HG03439 (cell line): ENCODE measurements around the gene CDNF.
"Not testable (repeated sequence)": the region's sequence is repeated elsewhere in the genome, so short reads cannot be mapped to it uniquely, and the experiment has no call there.

Experiments
- ATAC-seq: cut with Tn5 transposase; IDR thresholded peaks from one replicate; pipeline ENCODE4 v1.9.1; 2021; ENCODE audit warnings: mild to moderate bottlenecking, moderate library complexity; ENCODE audit not compliant: unreplicated experiment

The CDNF gene

DNA sequence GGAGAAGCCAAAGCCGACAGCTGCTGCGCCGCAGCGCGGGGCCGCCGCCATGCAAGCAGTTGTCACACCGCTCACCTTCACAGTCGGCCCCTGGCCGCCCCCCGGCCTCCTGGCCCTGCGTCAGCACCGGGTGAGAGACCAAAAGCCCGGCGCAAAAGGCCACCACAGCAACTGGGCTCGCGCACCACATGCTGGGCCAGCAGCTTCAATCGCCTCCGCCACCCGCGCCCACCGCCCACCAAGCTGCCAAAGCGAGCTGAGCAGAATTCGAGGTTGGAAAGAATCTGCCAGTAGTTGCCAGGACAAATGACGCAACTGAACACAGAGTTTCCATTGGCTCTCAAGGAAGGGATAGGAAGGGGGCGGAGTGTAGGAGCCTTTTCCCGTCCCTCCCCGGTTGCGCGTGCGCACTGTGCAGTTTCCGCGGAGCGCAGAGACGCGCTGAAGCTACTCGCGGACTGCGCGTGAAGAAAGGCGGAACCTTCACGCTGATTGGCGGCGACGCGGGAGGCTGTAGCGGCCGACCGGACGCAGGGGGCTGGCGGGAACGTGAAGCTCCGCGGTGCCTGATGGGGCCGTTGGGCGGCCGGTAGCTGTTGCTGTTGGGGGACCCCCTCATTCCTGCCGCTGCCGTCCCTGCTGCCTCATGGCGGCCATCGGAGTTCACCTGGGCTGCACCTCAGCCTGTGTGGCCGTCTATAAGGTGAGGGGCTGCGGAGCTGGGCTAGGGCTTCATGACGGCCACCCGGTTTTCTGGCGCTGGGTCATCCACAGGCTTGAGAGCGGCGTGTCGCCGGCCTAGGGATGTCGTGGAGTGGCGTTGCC lies at the start of gene CDNF, which contains the start of the genes HSPA14 and MSANTD7:
CDNF (minus strand) TSS at position 281 of the 825 bp plus-strand sequence; CDS start at position 190, 91 bp downstream.
HSPA14 (plus strand) TSS at position 550 of the 825 bp plus-strand sequence; CDS start at position 647, 97 bp downstream.
MSANTD7 (plus strand) TSS at position 550 of the 825 bp plus-strand sequence. CDS start 3,979 bp downstream, outside the sequence.
- ATAC-seq = peak; percentile 87

DNA sequence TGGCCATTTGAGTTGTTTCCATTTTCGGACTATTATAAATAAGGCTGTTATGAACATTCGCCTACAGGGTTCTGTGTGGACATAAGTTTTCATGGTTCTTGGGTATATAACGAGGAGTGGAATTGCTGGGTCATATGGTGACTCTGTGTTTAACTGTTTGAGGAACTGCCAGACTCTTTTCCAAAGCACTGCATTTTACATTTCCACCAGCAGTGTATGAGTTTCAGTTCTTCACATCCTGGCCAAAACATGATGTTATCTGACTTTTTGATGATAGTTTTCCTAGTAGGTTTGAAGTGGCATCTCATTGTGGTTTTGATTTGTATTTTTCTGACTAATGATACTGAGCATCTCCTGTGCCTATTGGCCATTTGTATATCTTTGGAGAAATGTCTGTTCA lies 46.2 kb upstream of the CDNF start:
- ATAC-seq = no peak

DNA sequence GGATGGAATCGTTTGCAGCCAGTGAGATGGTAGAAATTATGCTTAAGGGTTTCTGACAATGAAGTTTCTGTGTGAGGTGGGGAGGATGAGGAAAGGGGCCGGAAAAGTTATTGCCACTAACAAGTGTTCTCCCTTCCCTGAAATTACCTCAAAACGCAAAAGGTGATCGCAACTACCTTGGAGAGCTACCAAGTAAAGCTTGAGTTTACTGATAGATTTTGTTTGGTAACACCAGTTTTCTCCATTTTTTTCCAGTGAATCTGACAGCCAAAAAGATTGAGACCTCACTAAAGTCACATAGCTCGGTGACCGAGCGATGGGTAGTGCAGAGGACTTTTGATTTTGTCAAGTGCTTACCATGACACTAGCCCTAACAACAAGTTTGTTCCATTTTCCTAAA lies 42.4 kb upstream of the CDNF start:
- no peak for ATAC-seq

DNA sequence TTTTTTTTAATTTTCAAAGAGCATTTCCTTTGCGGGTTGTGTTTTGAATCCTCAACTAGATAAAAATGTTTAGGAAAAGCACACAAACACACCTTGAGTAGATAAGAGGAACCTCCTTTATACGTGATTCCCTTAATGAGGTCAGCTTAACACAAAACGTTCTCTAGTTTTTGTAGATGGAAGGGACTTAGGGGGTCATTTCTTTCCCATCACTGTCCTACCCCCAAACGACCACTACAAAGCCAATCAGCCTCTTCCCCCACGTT lies 42.0 kb upstream of the CDNF start:
- ATAC-seq = no peak

DNA sequence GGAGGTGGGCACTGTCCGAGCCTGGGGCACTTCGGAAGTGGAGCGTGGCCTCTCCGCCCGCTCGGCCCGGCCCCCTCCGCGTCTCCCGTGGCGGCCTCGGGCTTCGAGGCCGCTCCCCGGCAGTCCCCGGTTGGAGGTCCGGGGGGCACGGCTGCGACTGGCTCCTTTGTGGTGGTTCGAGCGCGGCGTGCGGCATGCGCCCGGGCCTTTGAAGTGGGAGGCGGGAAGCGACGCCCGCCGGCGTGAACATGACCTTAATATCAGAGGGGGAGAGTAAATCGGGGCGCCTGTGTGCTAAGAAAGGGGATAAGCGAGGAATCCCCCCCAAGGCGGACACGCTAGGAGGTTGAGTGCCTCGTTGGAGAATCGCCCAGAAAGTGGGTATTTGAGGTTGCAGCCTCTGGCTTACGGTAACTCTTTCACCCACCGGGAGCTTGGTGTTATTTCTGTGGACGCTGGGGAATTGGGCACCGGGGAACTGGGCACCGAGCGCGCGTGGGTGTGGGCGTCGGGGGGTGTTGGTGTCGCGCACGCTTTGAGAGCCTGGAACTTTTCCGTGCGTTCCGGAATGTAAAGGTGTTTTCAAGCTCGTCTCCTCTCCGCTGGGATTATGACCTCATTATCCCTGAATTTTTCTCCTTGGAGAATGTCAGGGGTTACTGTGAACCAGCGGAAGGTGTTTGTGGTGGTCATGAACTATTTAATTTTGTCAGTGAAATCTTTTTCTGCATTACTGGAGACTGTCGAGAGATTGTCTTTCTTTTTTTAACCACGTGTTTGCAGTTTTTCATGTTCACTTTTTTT lies 41.5 kb upstream of the CDNF start:
- peak; percentile 25 for ATAC-seq

DNA sequence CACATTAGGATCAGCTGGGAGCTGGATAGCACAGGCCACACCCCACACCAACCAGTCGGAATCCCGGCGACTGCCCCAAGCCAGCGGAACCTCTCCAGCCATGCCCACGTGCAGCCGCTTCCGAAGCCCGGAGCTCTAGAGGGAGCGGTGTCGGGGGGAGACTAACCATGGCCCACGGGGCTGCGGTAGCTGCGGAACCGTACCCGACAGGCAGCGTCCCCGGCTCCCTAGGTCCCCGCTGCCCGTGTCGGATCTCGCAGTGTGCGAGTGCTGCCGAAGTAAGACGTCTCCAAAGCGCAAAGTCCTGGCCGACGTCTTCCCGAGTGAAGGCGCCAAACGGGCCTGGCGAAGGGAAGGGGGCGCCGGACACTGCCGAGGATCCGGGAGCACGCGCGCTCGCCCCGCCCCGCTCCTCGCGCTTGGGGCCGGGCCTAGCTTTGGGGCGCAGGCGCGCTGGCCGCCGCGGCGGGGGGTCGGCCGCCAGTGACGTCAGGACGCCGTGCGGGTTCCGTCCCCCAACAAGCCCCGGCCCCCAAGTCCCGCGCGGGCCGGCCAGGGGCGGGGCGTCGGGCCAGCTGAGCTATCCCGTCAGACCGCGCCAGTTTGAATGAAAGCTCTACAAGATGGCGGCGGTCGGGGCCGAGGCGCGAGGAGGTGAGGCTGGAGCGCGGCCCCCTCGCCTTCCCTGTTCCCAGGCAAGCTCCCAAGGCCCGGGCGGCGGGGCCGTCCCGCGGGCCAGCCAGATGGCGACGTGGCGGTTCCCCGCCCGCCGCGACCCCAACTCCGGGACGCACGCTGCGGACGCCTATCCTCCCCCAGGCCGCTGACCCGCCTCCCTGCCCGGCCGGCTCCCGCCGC lies 40.7 kb upstream of the CDNF start, which contains the start of gene SUV39H2:
SUV39H2 (plus strand) TSS at position 601 of the 858 bp plus-strand sequence; CDS start at position 624, 23 bp downstream.
- peak; percentile 90 for ATAC-seq

DNA sequence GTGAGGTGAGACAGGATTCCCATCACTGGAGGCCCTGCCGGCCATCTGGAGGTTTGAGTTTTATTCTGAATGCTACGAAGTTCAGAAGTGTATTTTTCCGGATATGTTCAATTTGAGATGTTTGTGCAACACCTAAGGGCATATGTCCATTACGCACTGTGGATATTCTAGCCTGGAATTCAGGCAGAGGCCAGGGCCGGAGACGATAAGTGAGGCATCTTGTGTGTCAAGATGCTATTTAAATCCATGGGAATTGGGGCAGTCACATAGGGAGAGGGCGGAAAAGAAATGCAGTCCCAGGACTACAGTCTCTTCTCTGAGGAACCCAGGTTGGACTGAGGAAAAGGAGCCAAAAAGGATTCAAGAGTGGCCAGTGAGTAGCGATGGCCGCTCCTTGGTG lies 38.9 kb upstream of the CDNF start:
- ATAC-seq = no peak

DNA sequence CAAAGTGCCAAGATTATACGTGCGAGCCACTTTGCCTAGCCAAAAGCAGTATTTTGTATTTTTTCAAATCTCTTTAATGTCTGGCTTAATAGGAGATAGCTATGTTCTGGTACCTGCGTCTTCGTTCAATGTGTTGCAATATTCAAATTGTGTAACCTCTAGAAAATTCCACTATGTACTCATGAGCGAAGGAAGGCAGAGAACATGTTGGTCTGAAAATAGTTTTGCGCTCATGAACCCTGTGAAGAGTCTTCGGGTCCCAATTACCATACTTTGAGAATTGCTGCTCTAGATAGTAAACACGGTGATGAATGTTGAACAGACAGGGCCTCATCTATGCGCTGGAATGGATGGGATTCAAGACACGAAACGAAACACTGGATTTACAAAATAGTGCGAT lies 38.1 kb upstream of the CDNF start:
- ATAC-seq = no peak

DNA sequence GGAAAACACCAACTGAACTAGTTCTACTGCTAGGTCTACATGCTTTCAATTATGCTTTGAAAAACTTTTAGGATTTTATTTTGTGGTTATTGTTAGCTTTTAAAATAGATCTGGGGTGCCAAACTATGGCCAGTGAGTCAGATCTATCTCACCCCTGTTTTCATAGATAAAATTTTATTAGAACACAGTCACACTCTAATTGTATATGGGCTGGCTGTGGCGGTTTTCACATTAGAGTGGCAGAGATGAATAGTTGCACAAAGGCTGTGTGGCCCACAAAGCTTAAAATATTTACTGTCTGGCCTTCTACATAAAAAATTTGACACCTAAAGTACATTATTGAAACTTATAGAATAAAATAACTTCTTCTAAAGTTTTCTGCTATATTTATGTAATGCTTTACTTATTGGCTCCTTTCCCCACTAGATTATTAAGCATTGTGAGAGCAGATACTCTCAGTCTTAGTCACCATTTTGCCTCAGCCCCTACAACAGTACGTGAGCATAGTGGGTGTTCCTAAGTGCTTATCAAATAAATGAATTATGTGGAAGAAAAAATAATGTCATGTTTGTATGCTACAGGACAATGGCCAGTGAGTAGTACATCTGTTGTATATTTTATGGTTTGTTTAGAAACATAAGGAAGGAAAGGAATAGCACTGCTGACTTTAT lies 35.4 kb upstream of the CDNF start:
- no peak for ATAC-seq

DNA sequence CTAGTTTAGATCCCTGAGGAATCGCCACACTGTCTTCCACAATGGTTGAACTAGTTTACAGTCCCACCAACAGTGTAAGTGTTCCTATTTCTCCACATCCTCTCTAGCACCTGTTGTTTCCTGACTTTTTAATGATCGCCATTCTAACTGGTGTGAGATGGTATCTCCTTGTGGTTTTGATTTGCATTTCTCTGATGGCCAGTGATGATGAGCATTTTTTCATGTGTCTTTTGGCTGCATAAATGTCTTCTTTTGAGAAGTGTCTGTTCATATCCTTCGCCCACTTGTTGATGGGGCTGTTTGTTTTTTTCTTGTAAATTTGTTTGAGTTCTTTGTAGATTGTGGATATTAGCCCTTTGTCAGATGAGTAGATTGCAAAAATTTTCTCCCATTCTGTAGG lies 27.0 kb upstream of the CDNF start:
- ATAC-seq = not testable (repeated sequence)

DNA sequence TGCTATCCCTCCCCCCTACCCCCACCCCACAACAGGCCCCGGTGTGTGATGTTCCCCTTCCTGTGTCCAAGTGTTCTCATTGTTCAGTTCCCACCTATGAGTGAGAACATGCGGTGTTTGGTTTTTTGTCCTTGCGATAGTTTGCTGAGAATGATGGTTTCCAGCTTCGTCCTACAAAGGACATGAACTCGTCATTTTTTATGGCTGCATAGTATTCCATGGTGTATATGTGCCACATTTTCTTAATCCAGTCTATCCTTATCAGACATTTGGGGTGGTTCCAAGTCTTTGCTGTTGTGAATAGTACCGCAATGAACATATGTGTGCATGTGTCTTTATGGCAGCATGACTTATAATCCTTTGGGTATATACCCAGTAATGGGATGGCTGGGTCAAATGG lies 26.6 kb upstream of the CDNF start:
- not testable (repeated sequence) for ATAC-seq

DNA sequence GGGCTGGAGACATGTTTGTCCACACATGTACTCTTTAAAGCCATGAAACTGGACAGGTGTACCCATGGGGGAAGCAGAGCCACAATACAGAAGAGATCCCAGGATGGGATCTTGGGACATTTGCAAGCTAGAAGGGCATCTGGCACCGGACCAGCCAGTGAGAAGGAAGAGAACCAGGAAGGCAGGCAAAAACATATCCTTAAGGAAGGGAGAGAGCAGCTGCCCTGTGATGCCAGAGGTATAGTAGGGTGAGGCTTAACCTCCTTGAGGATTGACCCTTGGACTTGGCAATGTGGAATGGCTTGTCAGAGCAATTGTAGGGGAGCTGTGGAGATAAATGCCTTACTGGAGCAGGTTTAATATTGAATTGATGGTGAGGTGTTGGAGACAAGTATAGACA lies 23.0 kb upstream of the CDNF start:
- no peak for ATAC-seq

DNA sequence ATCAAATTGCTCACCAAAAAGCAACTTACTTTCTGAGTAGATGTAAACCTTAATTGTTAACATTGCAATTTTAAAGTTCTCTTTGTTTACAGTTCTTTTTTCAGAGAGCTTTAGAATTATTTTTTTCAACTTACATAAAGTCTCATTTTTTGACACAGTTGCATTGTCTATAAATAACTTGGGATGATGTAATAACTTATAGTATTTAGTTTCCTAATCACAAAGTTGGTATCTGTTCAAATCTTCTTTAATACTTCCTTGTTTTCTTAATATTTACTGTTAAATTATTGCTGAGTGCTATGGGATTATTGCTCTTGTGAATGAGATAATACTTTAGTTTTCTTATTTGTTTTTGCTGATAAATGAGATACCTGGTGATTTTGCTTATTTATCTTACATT lies 21.9 kb upstream of the CDNF start:
- no peak for ATAC-seq

DNA sequence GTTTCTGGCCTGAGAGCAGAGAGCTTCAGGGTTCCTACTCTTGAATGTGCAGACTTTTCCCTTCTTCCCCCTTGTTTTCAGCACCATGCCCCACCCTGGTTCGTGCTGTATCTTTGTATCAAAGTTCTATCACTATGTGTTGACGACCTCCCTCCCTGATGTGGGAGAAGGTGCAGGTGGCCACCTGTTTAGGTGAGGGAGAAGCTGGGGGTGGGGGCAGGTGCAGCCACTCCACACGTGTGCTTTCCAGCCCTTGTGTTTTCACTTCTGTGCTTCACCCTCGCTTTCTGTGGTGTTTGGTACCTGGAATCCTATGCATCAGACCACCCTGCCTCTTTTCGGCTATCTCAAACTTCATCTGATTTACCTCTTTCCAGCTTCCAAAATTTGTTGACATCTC lies 21.2 kb upstream of the CDNF start:
- no peak for ATAC-seq

DNA sequence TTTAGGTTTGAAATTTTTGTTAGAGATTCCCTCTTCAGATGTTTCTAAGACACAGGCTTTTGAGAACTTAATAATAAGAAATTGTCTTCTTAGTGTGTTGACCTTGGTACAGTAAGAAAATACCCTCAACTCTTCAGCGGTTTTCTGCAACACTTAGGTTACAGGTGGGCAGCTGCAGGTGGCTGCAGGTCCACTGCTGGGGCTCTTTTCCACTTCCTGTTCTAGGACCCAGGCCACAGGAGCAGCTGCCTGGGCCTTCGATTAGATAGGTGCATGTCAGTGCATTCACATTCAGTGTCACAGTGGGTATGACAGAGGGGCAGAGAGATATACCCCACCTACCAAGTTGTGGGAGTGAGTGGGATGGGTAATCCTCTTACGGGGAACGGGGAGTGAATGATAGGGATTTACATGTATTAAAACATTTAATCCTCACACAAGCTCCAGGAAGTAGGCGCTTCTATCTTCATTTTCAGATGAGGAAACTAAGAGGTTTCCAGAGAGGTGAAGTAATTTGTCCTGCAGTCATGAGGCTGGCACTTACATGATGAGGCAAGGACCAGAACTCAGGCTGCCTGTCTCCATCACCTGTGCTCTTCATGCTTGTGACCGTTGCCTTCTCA lies 20.6 kb upstream of the CDNF start:
- no peak for ATAC-seq

DNA sequence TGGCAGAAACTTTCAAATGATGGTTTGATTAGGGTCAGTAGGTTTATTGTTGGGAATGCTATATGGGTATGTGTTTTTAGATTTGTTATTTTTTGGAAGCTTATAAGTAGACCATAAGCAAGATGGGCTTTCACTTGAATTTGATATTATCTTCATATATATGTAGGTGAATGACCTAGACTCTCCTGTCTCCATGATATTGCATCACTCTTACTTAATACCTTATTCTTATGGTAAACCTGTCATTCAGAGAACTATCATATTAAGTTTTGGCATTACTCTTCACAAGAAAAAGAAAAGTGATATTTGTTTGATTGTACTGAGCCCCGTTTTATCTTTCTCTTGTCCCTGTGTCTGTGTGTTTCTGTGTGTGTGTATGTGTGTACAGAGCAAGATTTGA lies 17.6 kb upstream of the CDNF start:
- ATAC-seq = no peak

DNA sequence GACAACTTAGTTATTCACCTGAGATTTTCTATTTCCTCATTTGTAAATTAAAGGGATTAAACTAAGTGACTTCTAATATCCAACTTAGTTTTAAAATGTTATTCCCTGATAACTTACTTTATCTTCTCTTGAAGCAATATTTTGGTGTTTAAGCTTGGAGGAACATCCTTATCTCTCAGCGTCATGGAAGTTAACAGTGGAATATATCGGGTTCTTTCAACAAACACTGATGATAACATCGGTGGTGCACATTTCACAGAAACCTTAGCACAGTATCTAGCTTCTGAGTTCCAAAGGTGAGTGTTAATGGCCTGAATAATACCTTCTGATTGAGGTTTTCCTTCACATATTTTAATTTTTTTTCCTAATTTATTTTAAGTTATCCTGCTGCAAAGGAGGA lies 14.4 kb upstream of the CDNF start:
- no peak for ATAC-seq

DNA sequence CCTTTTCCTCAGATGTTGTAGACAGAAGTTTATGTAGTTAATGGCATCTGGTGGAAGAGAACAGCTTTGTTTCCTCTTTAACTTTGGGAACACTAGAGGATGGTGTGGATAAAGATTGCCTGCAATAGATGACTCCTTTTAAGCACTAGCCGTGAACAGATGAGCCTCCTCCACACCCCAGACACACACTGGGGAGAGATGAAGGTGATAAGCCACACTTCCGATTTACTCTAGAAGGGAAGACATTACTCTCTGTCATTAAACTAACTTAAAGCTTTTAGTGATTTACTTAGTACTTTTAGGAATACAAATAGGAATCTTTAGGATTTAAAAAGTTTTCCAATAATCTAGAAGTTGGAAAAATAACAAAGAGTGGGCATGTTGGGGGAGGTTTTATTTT lies 7.1 kb upstream of the CDNF start:
- ATAC-seq = no peak

DNA sequence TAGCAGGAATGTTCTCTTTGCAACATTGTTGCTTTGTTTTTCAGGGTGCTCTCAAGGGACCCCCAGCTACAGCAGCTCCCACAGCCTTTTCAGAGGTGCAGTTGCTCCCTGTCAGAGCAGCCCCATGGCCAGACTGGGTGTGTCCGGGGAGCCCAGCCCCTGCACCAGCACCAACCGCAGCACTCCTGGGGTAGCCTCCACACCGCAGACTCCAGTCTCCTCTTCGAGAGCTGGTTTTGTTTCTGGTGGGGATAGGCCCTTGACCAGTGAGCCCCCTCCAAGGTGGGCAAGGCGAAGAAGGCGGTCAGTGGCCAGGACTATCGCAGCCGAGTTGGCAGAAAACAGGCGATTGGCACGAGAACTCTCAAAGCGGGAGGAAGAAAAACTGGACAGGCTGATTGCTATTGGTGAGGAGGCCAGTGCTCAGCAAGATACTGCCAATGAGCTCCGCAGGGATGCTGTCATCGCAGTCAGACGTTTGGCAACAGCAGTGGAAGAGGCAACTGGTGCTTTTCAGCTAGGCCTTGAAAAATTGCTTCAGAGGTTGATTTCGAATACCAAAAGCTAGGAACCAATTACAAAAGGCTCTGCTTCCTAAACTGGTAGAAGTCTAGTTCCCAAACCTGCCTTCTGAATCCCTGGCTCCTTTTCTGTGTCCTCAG lies 5.6 kb upstream of the CDNF start:
- ATAC-seq = no peak

DNA sequence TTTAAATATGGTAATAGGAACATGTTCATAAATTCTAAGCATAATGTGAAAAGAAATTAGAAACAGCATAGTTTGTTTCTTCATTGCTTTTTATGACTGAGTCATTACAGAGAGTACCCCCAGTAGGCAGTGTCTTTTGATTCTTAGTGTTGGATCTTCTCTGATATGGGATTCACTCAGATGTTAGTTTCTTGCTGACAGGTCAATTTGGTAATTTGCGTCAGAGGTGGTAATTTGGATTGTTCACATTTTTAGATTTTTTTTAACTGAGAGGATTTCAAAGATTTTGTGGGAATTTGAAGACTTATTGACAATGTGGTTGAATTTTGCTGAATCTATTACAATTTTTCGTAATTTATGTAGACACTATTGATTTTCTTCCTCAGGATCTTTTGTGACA lies 2.3 kb upstream of the CDNF start:
- no peak for ATAC-seq
